B cell (primary cell): ENCODE measurements around the gene PGM5. TPM values are rescaled to one million over a fixed set of nuclear protein-coding genes. Genes with fewer than 3 reads are reported as not detected.

Experiments used
- ATAC-seq: fragments of 200-7000 bp; cut with Tn5 transposase; one replicate; pipeline ENCODE4 v1.10.0; 2021; ENCODE audit warnings: low read depth, mild to moderate bottlenecking, moderate number of reproducible peaks, moderate library complexity
- CTCF ChIA-PET: fragments of 350-600 bp; sonication (Branson Sonifier 250); formaldehyde crosslinking; loops from one replicate; lab custom pipeline; 2021; ENCODE audit warnings: antibody characterized with exemption, inconsistent platforms; lab: Charles Lee
- POLR2A ChIA-PET: fragments of 350-600 bp; sonication (Branson Sonifier 250); formaldehyde crosslinking; loops from one replicate; lab custom pipeline; 2021; ENCODE audit warnings: antibody characterized with exemption; lab: Charles Lee
- DNase-seq: peaks from one replicate; pipeline ENCODE4 v3.0.0; 2013
- H2AFZ ChIP-seq: 2 replicates; pipeline ENCODE4 v1.6.1; 2012; ENCODE audit warnings: mild to moderate bottlenecking, low read depth, low read length; ENCODE audit not compliant: insufficient read depth, poor library complexity, severe bottlenecking
- H3K27ac ChIP-seq, 2 donors: 1 replicate in 1 of 2; 2 replicates in 1 of 2; pipeline ENCODE4 v1.5.1; 2012 to 2013; ENCODE audit warnings: low read length in 2 of 2, mild to moderate bottlenecking in 2 of 2, moderate library complexity in 1 of 2
- H3K27me3 ChIP-seq, 4 experiments: fragments of 200-600 bp in 1 of 4; sonication (generic) in 1 of 4; replicated peaks in 1 of 4; 1 replicate in 2 of 4; 2 replicates in 2 of 4; pipeline versions ENCODE4 v1.6.1 to v1.7.0; 2013 to 2016; ENCODE audit warnings: low read length in 3 of 4, mild to moderate bottlenecking in 2 of 4, mixed read lengths in 1 of 4, moderate library complexity in 1 of 4; ENCODE audit not compliant: insufficient read depth in 4 of 4, control insufficient read depth in 3 of 4; ENCODE audit errors: control extremely low read depth in 1 of 4
- H3K36me3 ChIP-seq, 2 experiments: replicated peaks in 1 of 2; 1 replicate in 1 of 2; 2 replicates in 1 of 2; pipeline versions ENCODE4 v1.6.1 to v1.7.1; 2013; ENCODE audit warnings: low read length in 1 of 2; ENCODE audit not compliant: insufficient read depth in 2 of 2, control insufficient read depth in 1 of 2; ENCODE audit errors: control extremely low read depth in 1 of 2, extremely low read depth in 1 of 2
- H3K4me1 ChIP-seq, 2 donors: fragments of 200-600 bp in 1 of 2; sonication (generic) in 1 of 2; 1 replicate in 1 of 2; 2 replicates in 1 of 2; pipeline versions ENCODE4 v1.5.1 to v1.6.1; 2013 to 2017; ENCODE audit warnings: low read length in 2 of 2; ENCODE audit not compliant: control insufficient read depth in 2 of 2, insufficient read depth in 2 of 2
- H3K4me2 ChIP-seq: replicated peaks from 2 replicates; pipeline ENCODE3; 2012; ENCODE audit warnings: mild to moderate bottlenecking, low read depth, low read length; ENCODE audit not compliant: poor library complexity, severe bottlenecking
- H3K4me3 ChIP-seq, 5 experiments: fragments of 200-600 bp in 1 of 5; sonication (generic) in 1 of 5; 1 replicate in 3 of 5; 2 replicates in 2 of 5; pipeline versions ENCODE4 v1.5.1 to v1.7.0; 2011 to 2016; ENCODE audit warnings: low read length in 4 of 5, mild to moderate bottlenecking in 4 of 5, low read depth in 2 of 5, control low read depth in 1 of 5, moderate library complexity in 1 of 5; ENCODE audit not compliant: insufficient read depth in 1 of 5; ENCODE audit errors: control extremely low read depth in 1 of 5, extremely low read depth in 1 of 5
- H3K79me2 ChIP-seq: fragments of 200-600 bp; sonication (generic); one replicate; pipeline ENCODE4 v1.6.0; 2016; ENCODE audit warnings: low read length; ENCODE audit not compliant: control insufficient read depth, insufficient read depth
- H3K9ac ChIP-seq: fragments of 200-600 bp; sonication (generic); 2 replicates; pipeline ENCODE4 v1.6.1; 2017; ENCODE audit warnings: mild to moderate bottlenecking, low read length, moderate library complexity
- H3K9me3 ChIP-seq, 3 donors: one replicate each; pipeline versions ENCODE4 v1.6.1 to v1.7.1; 2013; ENCODE audit warnings: low read length in 2 of 3; ENCODE audit not compliant: control insufficient read depth in 2 of 3, insufficient read depth in 1 of 3; ENCODE audit errors: control extremely low read depth in 1 of 3
- H4K20me1 ChIP-seq: 2 replicates; pipeline ENCODE4 v1.6.0; 2012; ENCODE audit warnings: mild to moderate bottlenecking, low read length; ENCODE audit not compliant: insufficient read depth, control insufficient read depth, poor library complexity, severe bottlenecking
- H3K27ac Mint-ChIP-seq: one replicate; pipeline ENCODE4 v1.8.0; 2021; ENCODE audit warnings: mixed read lengths
- H3K27me3 Mint-ChIP-seq: one replicate; pipeline ENCODE4 v1.8.0; 2021; ENCODE audit warnings: mixed read lengths
- H3K4me1 Mint-ChIP-seq: one replicate; pipeline ENCODE4 v1.8.0; 2021; ENCODE audit warnings: mixed read lengths
- H3K4me3 Mint-ChIP-seq: one replicate; pipeline ENCODE4 v1.8.0; 2021; ENCODE audit warnings: mixed read lengths
- H3K9me3 Mint-ChIP-seq: one replicate; pipeline ENCODE4 v1.8.0; 2022; ENCODE audit warnings: mixed read lengths; ENCODE audit not compliant: insufficient read depth
- CTCF ChIP-seq: fragments of 200-600 bp; IDR thresholded peaks from one replicate; pipeline ENCODE4 v1.8.0; 2022; ENCODE audit warnings: antibody characterized with exemption, mild to moderate bottlenecking
- EZH2 ChIP-seq: IDR thresholded peaks from 2 replicates; pipeline ENCODE4 v1.6.1; 2012; ENCODE audit warnings: borderline replicate concordance, low read depth, mild to moderate bottlenecking, moderate library complexity, low read length; ENCODE audit not compliant: insufficient read depth, poor library complexity, severe bottlenecking
- WGBS: methylation state at CpG from one replicate; pipeline ENCODE4 v1.1.5; 2013; ENCODE audit warnings: missing lambda C conversion rate; ENCODE audit not compliant: insufficient coverage; 5-methylcytosine and 5-hydroxymethylcytosine counted together
- intact Hi-C: fragments of 100-400 bp; cut with micrococcal nuclease; formaldehyde crosslinking; loops from one replicate; pipeline ENCODE4 v1.10.0; 2022
- polyA plus RNA-seq: library from polyadenylated mRNA; depleted of rRNA; stranded (reverse); fragments of >200 nt; gene quantifications from 2 replicates; pipeline ENCODE4 v1.2.3, GENCODE V29; 2012
- total RNA-seq, 2 donors: library from RNA; stranded (reverse); fragments of 120-200 nt in 1 of 2; gene quantifications; 1 replicate in 1 of 2; 2 replicates in 1 of 2; pipeline versions ENCODE4 v1.2.3 to v1.2.4, GENCODE V29; 2013 to 2022

The PGM5 gene
- total and polyA plus RNA-seq, 2 donors (not counting 1 experiment from before 2014, with no cell fraction given), result not detected

- Mint-ChIP-seq H3K4me3 (no peak overlapping the region), H3K9me3 (no peaks in the 10 kb centered on the region), H3K27me3 (peaks cover 33% of the 10 kb centered on the region), H3K27ac (no peak overlapping the region), H3K4me1 (peaks cover 7% of the 10 kb centered on the region)
- Histone ChIP-seq H2AFZ (no peak overlapping the region), H3K79me2 (no peaks in the 10 kb centered on the region), H3K4me2 (no peak overlapping the region), H3K9me3 (peaks cover 0 to 6% (median 2%) of the 10 kb centered on the region in 3 donors), H4K20me1 (no peaks in the 10 kb centered on the region), H3K4me1 (no peaks in the 10 kb centered on the region), H3K9ac (no peak overlapping the region), H3K27ac (no peak overlapping the region), H3K27me3 (peaks cover 0 to 5% (median 1%) of the 10 kb centered on the region in 4 experiments), H3K36me3 (no peaks in the 10 kb centered on the region), H3K4me3 (no peak overlapping the region)
- ChIA-PET CTCF (no interaction called here), POLR2A (no interaction called here)
- no peak for DNase-seq
- TF ChIP-seq CTCF (no peak), EZH2 (no peak)
- WGBS, result 100% methylated on average over 1 of the region's 7 CpGs
- intact Hi-C loops, result no loop called here
- ATAC-seq, result no peak
Measured at GRCh38 chr9:68437785-68438184, 81.4 kb downstream of the PGM5 start.

- no peak overlapping the region for H3K4me3 Mint-ChIP-seq
- no peaks in the 10 kb centered on the region for H3K9me3 Mint-ChIP-seq
- Histone ChIP-seq H3K9ac (no peak overlapping the region), H3K9me3 (peaks cover 0 to 6% (median 2%) of the 10 kb centered on the region in 3 donors), H3K36me3 (no peaks in the 10 kb centered on the region), H3K4me2 (no peak overlapping the region), H3K27ac (no peak overlapping the region), H4K20me1 (no peaks in the 10 kb centered on the region), H3K4me1 (no peaks in the 10 kb centered on the region), H3K79me2 (no peaks in the 10 kb centered on the region), H2AFZ (no peak overlapping the region), H3K4me3 (no peak overlapping the region), H3K27me3 (peaks cover 0 to 3% (median 0%) of the 10 kb centered on the region in 4 experiments)
- intact Hi-C loops, result no loop called here
- H3K27me3 Mint-ChIP-seq, result peaks cover 18% of the 10 kb centered on the region
- ChIA-PET POLR2A (no interaction called here), CTCF (no interaction called here)
- TF ChIP-seq CTCF, result no peak
- TF ChIP-seq EZH2, result no peak
- WGBS, result 100% methylated on average over 1 of the region's 2 CpGs
- H3K27ac Mint-ChIP-seq, result no peak overlapping the region
- H3K4me1 Mint-ChIP-seq, result peaks cover 7% of the 10 kb centered on the region
- no peak for DNase-seq
- ATAC-seq, result no peak
Measured at GRCh38 chr9:68443624-68444023, 87.2 kb downstream of the PGM5 start.
